Loucy (cell line): ENCODE measurements around the gene ZNF316.
"Not testable (repeated sequence)": the region's sequence is repeated elsewhere in the genome, so short reads cannot be mapped to it uniquely, and the experiment has no call there.

Experiments used
- H2AFZ ChIP-seq: fragments of 200-600 bp; sonication (generic); 2 replicates; pipeline ENCODE4 v1.6.0; 2016; ENCODE audit warnings: antibody characterized with exemption, mild to moderate bottlenecking, low read length, moderate library complexity
- H3F3A ChIP-seq: fragments of 200-600 bp; 2 replicates; pipeline ENCODE4 v1.6.0; 2016; ENCODE audit warnings: antibody characterized with exemption, low read depth, mild to moderate bottlenecking
- H3K27me3 ChIP-seq: fragments of 200-600 bp; sonication (generic); 2 replicates; pipeline ENCODE4 v1.6.1; 2014; ENCODE audit warnings: low read length, mild to moderate bottlenecking; ENCODE audit not compliant: insufficient read depth, poor library complexity, severe bottlenecking
- H3K36me3 ChIP-seq: fragments of 200-600 bp; sonication (generic); 2 replicates; pipeline ENCODE4 v1.6.1; 2016; ENCODE audit warnings: low read length; ENCODE audit not compliant: insufficient read depth
- H3K4me1 ChIP-seq: fragments of 200-600 bp; sonication (generic); 2 replicates; pipeline ENCODE4 v1.5.1; 2014; ENCODE audit warnings: low read length, mild to moderate bottlenecking; ENCODE audit not compliant: insufficient read depth, poor library complexity, severe bottlenecking
- H3K4me2 ChIP-seq: fragments of 200-600 bp; sonication (generic); 2 replicates; pipeline ENCODE4 v1.6.0; 2014; ENCODE audit warnings: antibody characterized with exemption, low read length, low read depth, mild to moderate bottlenecking; ENCODE audit not compliant: poor library complexity, severe bottlenecking
- H3K4me3 ChIP-seq: fragments of 200-600 bp; sonication (generic); 2 replicates; pipeline ENCODE4 v1.5.1; 2014; ENCODE audit warnings: low read length, mild to moderate bottlenecking, mixed read lengths; ENCODE audit not compliant: poor library complexity, severe bottlenecking
- H3K79me2 ChIP-seq: fragments of 200-600 bp; sonication (generic); 2 replicates; pipeline ENCODE4 v1.6.1; 2014; ENCODE audit warnings: low read length; ENCODE audit not compliant: insufficient read depth
- H3K9ac ChIP-seq: fragments of 200-600 bp; sonication (generic); 2 replicates; pipeline ENCODE4 v1.6.0; 2014; ENCODE audit warnings: mild to moderate bottlenecking, low read depth, low read length, moderate library complexity; ENCODE audit not compliant: poor library complexity, severe bottlenecking
- H3K9me2 ChIP-seq: fragments of 200-600 bp; sonication (generic); replicated peaks from 2 replicates; pipeline ENCODE4 v1.6.1; 2016; ENCODE audit warnings: low read depth, low read length, mixed read lengths
- H3K9me3 ChIP-seq: fragments of 200-600 bp; sonication (generic); 2 replicates; pipeline ENCODE4 v1.6.1; 2014; ENCODE audit warnings: mild to moderate bottlenecking, antibody characterized with exemption, low read length, low read depth; ENCODE audit not compliant: insufficient read depth
- H4K20me1 ChIP-seq: fragments of 200-600 bp; sonication (generic); 2 replicates; pipeline ENCODE4 v1.6.0; 2014; ENCODE audit warnings: antibody characterized with exemption, low read length, mild to moderate bottlenecking; ENCODE audit not compliant: insufficient read depth, poor library complexity, severe bottlenecking
- EZH2phosphoT487 ChIP-seq: fragments of 200-600 bp; IDR thresholded peaks from 2 replicates; pipeline ENCODE4 v1.6.1; 2018; ENCODE audit warnings: antibody characterized with exemption, mild to moderate bottlenecking, moderate library complexity, borderline replicate concordance
- TF ChIP-seq, protein P1 (sequence below): fragments of 200-600 bp; sonication (generic); conservative IDR thresholded peaks from 2 replicates; pipeline ENCODE4 v1.5.1; 2014; ENCODE audit warnings: mild to moderate bottlenecking, antibody characterized with exemption, low read length

ZNF316 gene

DNA sequence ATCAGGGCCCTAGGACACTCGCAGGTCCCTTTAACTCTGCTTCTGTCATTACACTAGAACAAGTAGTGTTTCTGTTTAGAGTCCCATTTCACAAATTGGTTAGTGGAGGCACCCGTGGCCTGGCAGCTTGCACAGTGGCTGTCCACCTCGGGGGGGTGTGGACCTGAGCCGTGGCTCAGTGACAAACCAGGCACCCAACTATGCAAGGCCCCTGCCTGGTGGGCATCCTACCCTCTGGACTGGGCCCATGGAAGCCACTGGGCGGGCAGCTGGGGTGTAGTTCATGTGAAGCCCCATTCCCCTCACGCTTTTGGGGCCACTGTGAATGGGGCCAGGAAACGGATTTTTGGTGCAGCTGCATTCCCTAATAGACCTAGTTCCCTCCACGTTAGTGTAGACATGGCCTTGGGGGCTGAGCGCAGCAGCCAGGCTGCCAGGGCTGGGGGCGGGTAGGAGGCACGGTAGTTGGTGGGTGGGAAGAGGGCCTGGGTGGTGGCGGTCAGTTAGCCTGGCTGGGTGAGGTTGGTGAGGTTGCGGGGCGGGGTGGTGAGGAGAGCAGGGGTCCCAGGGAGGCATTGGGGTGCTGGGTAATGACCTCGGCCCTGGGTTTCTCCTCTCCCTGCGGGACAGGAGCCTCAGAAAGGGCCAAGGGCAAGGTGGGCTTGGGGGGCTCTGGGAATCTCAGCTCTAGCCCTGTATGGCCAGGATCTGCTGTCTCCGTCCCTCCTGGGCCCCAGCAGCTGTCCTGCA is 18.7 kb downstream of the ZNF316 start:
- no peaks in the 10 kb centered on the region for H3K9me2 ChIP-seq
- no peak overlapping the region for H3K4me3 ChIP-seq
- H3K36me3 ChIP-seq, result peaks cover 23% of the 10 kb centered on the region; the same call in 1 of the 2 replicates
- H3K79me2 ChIP-seq, result no peaks in the 10 kb centered on the region
- no peaks in the 10 kb centered on the region for H3F3A ChIP-seq
- H3K9me3 ChIP-seq, result no peaks in the 10 kb centered on the region
- H3K27me3 ChIP-seq, result no peaks in the 10 kb centered on the region
- no peaks in the 10 kb centered on the region for H4K20me1 ChIP-seq
- no peak overlapping the region for H2AFZ ChIP-seq
- TF ChIP-seq, protein P1, sequence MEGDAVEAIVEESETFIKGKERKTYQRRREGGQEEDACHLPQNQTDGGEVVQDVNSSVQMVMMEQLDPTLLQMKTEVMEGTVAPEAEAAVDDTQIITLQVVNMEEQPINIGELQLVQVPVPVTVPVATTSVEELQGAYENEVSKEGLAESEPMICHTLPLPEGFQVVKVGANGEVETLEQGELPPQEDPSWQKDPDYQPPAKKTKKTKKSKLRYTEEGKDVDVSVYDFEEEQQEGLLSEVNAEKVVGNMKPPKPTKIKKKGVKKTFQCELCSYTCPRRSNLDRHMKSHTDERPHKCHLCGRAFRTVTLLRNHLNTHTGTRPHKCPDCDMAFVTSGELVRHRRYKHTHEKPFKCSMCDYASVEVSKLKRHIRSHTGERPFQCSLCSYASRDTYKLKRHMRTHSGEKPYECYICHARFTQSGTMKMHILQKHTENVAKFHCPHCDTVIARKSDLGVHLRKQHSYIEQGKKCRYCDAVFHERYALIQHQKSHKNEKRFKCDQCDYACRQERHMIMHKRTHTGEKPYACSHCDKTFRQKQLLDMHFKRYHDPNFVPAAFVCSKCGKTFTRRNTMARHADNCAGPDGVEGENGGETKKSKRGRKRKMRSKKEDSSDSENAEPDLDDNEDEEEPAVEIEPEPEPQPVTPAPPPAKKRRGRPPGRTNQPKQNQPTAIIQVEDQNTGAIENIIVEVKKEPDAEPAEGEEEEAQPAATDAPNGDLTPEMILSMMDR, result no peak
- no peak for TF ChIP-seq EZH2phosphoT487
- no peak overlapping the region for H3K4me2 ChIP-seq
- H3K4me1 ChIP-seq, result no peaks in the 10 kb centered on the region
- no peak overlapping the region for H3K9ac ChIP-seq

DNA sequence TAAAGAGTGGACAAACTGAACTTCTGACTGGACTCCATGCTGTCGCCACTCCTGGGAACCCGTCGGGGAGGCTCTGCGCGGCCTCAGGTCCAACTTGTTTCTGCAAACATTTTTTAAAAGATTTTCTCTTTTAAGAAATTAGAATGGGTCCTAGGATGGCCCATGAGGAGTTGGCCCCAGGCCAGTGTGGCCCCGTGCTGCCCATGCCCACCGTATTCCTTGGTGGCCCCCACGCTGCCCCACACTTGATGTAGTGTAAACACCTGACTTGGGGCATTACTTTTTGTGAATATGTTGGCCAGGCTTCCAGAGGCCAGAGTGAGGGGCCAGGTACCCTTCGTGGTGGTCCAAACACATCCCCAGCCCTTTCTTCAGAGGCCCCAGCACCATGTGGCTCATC is 19.3 kb downstream of the ZNF316 start:
- Histone ChIP-seq H3K4me1 (no peaks in the 10 kb centered on the region), H4K20me1 (no peaks in the 10 kb centered on the region), H2AFZ (no peak overlapping the region), H3K9me3 (no peaks in the 10 kb centered on the region), H3K4me2 (no peak overlapping the region), H3K9me2 (no peaks in the 10 kb centered on the region), H3K27me3 (no peaks in the 10 kb centered on the region), H3K36me3 (peaks cover 19% of the 10 kb centered on the region; the same call in 1 of the 2 replicates), H3K4me3 (no peak overlapping the region), H3K9ac (no peak overlapping the region), H3F3A (no peaks in the 10 kb centered on the region), H3K79me2 (no peaks in the 10 kb centered on the region)
- no peak for TF ChIP-seq EZH2phosphoT487
- TF ChIP-seq, protein P1, result no peak

DNA sequence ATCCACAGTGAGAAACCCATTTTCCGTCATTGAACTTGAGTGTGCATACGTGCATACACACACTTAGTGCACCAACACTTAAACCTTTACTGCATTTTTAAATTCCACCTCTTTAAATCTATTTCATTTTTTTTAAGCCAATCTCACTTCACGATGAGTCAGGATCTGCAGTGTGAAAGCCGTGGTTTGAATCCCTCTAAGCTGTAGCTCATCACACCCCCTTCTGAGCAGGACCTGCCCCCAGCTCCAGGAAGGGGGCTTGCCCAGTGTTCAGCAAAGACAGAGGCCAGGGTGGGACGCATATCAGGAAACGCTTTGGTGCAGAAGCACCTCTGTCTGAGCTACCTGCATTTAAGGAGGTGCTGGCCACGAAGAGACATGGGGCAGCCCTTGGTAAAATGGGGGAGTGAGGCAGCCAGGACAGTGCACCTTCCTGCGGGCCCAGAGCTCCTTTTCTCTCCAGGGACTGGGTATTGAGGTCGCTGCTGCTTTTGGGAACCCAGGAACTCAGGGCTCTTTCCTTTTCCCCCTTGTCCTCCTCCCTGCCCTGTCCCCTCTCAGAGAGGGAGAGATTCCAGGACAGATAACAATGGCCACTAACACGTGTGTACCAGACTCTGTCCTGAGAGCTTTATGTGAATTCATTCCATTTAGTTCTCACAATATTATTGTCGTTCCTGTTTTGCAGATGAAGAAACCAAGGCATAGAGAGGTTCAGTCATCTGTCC is 21.7 kb downstream of the ZNF316 start:
- Histone ChIP-seq H3K4me1 (no peaks in the 10 kb centered on the region), H3K4me3 (no peak overlapping the region), H3K9ac (no peak overlapping the region)

DNA sequence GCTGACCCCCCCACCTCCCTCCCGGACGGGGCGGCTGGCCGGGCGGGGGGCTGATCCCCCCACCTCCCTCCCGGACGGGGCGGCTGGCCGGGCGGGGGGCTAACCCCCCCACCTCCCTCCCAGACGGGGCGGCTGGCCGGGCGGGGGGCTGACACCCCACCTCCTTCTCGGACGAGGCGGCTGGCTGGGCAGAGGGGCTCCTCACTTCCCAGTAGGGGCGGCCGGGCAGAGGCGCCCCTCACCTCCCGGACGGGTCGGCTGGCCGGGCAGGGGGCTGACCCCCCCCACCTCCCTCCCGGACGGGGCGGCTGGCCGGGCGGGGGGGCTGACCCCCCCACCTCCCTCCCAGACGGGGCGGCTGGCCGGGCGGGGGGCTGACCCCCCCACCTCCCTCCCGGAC is 33.7 kb downstream of the ZNF316 start:
- peaks cover 32% of the 10 kb centered on the region; the same call in 1 of the 2 replicates for H3K9me3 ChIP-seq
- not testable (repeated sequence) for H2AFZ ChIP-seq, H3K36me3 ChIP-seq, H3K27me3 ChIP-seq, H4K20me1 ChIP-seq, H3K9me2 ChIP-seq, H3K9ac ChIP-seq, H3K4me1 ChIP-seq, H3K4me2 ChIP-seq, H3K79me2 ChIP-seq, H3F3A ChIP-seq, H3K4me3 ChIP-seq

More for the DNA sequence above, 21.7 kb downstream of the ZNF316 start:
- no peaks in the 10 kb centered on the region for H3K9me2 ChIP-seq
- H3F3A ChIP-seq, result no peaks in the 10 kb centered on the region
- TF ChIP-seq, protein P1, result no peak
- no peak for TF ChIP-seq EZH2phosphoT487
- no peaks in the 10 kb centered on the region for H3K79me2 ChIP-seq
- no peaks in the 10 kb centered on the region for H3K9me3 ChIP-seq
- no peak overlapping the region for H3K4me2 ChIP-seq
- H4K20me1 ChIP-seq, result no peaks in the 10 kb centered on the region
- no peak overlapping the region for H2AFZ ChIP-seq
- H3K36me3 ChIP-seq, result peaks cover 12% of the 10 kb centered on the region; the same call in 1 of the 2 replicates
- no peaks in the 10 kb centered on the region for H3K27me3 ChIP-seq
